DMS53 treated with DMSO at 0.1 percent for 48 hours (cell line): ENCODE measurements around the gene DDR1.
A peak's percentile ranks its signal among the peaks of the same experiment; 100 is the strongest.
"Not testable (repeated sequence)": the region's sequence is repeated elsewhere in the genome, so short reads cannot be mapped to it uniquely, and the experiment has no call there.

Experiments used
- DNase-seq: peaks from one replicate; lab custom pipeline; 2025; ENCODE audit not compliant: unreplicated experiment; lab: John Stamatoyannopoulos, UW

Gene DDR1

GRCh38 chr6:30914854-30915590, 30.7 kb downstream of the DDR1 start:
- DNase-seq: no peak

- peak; percentile 63 for DNase-seq
Measured at GRCh38 chr6:30915591-30915946, 31.2 kb downstream of the DDR1 start.

DNA sequence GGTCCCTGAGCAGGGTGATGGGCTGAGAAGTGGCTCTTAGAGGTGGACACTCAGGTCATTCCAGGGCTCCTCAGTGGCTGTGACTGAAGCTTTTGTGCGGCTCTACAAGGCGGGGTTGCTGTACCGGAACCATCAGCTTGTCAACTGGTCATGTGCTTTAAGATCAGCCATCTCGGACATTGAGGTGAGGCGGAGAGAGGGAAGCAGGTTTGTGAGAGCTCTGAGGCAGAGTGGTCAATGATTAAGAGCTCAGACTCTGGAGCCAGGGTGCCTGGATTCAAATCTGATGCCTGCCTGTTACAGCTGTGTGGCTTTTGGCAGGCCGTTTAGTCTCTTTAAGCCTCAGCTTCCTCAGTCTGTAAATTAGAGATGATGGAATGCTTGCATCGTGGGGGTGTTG, 32.7 kb downstream of the DDR1 start:
- no peak for DNase-seq

DNA sequence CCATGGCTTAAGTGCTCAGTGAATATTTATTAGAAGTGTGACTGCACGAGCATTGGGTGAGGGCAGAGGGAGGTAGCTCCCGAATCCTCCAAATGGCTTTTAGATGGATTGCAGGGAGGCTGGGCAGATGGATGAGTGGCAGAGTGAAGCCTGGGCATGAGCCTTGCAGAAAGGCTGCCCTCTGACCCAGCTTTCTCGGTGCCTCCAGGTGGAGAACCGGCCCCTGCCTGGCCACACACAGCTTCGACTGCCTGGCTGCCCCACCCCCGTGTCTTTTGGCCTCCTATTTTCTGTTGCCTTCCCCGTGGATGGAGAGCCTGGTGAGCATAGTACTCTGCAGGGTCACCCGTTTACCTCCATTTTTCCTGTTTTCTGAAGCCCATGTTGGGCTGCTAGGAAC, 33.2 kb downstream of the DDR1 start:
- DNase-seq: no peak

DNA sequence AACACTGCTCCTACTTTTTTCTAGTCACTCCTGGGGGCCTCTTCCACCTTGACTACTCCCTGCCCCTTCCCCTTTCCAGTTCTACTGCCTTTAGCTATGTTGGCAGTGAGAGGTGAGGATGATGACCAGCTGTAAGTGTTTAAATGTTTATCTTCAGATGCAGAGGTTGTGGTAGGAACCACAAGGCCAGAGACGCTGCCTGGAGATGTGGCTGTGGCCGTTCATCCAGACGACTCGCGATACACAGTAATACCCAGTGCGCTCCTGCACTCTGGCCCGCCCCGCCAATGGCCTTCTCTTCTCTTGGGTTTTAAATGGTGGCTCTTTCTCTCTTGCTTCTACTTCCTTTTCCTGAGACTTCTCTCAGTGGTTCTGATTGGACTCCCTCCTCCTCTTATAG, 34.4 kb downstream of the DDR1 start:
- DNase-seq: no peak

GRCh38 chr6:30922447-30922852, 38.1 kb downstream of the DDR1 start:
- no peak for DNase-seq

DNA sequence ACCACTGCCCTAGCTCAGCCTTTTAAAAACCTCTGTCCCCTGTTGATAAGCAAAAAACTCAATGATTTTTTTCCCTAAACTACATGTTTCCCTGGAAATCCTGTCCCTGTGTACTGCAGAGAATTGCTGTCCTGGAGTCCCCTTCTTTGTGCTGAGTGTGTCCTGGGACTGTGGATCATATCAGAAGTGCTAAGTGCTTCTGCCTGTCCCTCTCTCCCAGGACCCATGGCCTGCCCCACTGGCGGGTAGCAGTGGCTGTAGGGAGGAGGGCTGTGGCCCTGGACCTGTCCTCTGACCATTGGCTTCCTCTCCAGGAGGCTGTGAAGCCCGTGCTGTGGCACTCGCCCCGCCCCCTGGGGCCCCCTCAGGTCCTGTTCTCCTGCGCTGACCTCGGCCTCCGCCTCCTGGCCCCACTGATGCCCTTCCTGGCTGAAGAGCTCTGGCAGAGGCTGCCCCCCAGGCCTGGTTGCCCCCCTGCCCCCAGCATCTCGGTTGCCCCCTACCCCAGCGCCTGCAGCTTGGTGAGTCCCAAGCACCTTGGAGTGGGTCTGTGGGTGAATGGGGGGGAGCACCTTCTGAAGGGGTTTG, 39.8 kb downstream of the DDR1 start:
- not testable (repeated sequence) for DNase-seq

- no peak for DNase-seq
Measured at GRCh38 chr6:30926644-30927043, 42.3 kb downstream of the DDR1 start.

GRCh38 chr6:30927080-30927479, 42.8 kb downstream of the DDR1 start:
- DNase-seq: not testable (repeated sequence)

DNA sequence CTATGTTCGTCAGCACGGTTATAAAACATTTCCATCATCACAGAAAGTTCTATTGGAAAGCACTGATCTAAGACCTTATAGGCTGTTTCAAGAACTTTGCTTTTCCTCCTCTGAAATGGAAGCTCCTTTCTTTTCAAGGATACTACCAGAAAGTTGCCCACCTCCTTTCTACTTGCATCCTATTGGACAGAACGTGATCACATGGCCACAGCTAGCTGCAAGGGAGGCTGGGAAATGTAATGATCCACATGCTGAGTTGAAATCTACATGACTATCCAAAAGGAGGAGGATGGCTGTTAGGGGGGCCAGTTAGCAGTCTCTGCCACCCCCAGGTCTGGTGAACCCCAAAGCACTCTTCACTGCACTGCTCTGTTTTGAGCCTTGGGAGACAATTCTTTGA, 44.4 kb downstream of the DDR1 start:
- DNase-seq: no peak

DNA sequence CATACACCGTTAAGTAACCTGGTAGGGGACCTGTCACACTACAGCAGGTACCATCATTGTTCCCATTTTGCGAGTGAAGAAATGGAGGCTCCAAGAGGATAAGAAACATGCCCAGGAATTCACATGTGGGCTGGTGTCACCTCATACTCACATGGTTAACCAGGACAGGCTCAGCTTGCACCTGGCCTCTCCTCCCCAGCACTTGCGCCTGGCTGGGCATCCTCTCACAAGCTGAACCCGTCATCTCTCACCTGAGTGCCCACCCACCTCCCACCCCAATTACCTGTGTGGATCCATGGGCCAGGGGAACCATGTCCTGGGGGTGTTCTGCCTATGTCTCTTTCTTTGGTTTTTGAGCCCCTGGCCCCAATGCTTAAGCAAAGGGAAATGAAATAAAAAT, 46.2 kb downstream of the DDR1 start:
- no peak for DNase-seq

- no peak for DNase-seq
Measured at GRCh38 chr6:30931272-30931671, 47.0 kb downstream of the DDR1 start.

- DNase-seq: peak; percentile 66
Measured at GRCh38 chr6:30931969-30932645, 47.8 kb downstream of the DDR1 start, which contains the start of gene SFTA2. Gene SFTA2 (minus strand): TSS chr6:30932170. CDS start chr6:30932096, 74 bp downstream.

DNA sequence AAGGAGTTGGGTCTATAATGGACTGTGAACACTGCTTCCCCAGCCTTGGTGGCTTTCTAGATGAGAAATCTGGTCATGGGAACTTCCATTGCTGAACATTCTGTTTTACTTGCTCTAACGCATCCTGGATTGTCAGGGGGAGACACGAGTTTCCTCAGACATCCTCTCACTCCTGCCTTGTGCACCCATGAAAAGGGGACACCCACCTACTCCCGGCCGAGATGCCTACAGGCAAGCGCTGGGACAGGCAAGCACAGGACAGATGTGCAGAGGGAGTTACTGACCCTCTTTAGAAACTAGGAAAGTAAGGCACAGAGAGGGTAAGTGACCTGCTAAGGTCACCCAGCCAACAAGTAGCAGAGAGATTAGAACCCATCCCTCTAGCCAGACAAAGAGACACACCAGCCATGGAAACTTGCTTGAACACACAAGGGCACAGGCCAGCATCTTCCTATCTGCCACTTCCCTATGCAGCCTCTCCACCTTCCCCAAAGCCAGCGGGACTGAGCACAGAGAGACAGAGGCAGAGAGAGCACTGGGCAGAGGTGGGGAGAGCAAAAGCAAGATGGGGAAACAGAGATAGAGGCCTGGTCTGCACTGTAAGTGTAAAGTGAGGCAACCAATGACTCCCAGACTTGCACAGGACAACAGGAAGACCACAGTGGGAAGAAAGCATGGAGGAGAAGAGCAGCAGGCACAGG, 48.5 kb downstream of the DDR1 start:
- DNase-seq: no peak

DNA sequence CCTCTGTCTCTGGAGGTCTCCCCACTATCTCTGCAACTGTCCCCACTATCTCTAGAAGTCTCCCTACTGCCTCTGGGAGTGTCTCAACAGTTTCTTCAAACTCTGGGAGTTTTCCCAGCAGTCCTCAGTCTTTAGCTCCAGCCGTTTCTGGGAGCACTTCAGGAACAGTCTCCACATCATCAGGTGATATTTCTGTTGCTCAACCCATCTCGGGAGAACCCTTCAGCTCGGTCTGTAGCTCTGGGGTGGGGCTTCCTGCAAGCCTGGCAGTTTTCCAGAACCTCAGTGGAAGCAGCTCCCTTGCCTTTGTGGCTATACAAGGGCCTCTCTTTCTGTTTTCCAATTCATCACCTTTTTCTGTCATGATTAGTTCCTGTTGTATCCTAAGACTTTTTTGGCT, 50.7 kb downstream of the DDR1 start:
- DNase-seq: no peak

GRCh38 chr6:30937265-30937664, 52.9 kb downstream of the DDR1 start:
- no peak for DNase-seq

- no peak for DNase-seq
Measured at GRCh38 chr6:30938730-30939129, 54.4 kb downstream of the DDR1 start.

- DNase-seq: no peak
Measured at GRCh38 chr6:30939473-30939872, 55.2 kb downstream of the DDR1 start.

DNA sequence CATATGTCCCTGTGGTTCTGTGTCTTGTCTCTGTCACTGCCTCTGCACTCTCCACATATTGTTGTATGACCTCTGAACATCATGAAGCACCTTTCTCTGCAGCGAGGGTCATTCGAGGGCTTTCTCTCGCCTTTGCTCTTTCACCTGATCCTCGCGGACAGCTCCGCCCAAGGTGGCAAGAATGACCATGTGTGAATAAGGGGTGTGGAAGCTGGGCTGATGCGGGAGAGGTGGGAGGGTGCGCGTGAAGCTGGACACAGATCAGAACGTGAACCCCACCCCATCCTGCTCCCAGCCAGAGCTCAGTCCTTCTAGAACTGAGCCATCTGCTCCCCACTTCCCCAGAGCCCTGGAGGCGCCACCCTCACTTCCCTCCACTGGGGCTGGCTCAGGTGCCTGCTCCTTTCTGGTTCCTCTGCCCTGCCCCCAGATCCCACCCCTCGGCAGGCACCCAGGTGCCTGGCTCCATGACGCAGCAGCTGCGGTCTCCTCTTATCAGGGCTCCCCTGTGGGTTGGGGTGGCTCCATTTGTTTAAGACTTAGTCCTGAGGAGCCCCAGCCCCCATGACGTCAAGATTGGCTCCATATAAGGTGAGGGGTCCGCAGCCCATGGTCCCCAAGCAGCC, 56.2 kb downstream of the DDR1 start, which contains the start of gene MUCL3:
MUCL3 (plus strand) TSS at position 613 of the 626 bp plus-strand sequence. CDS start 27 bp downstream, outside the sequence.
- DNase-seq: no peak

DNA sequence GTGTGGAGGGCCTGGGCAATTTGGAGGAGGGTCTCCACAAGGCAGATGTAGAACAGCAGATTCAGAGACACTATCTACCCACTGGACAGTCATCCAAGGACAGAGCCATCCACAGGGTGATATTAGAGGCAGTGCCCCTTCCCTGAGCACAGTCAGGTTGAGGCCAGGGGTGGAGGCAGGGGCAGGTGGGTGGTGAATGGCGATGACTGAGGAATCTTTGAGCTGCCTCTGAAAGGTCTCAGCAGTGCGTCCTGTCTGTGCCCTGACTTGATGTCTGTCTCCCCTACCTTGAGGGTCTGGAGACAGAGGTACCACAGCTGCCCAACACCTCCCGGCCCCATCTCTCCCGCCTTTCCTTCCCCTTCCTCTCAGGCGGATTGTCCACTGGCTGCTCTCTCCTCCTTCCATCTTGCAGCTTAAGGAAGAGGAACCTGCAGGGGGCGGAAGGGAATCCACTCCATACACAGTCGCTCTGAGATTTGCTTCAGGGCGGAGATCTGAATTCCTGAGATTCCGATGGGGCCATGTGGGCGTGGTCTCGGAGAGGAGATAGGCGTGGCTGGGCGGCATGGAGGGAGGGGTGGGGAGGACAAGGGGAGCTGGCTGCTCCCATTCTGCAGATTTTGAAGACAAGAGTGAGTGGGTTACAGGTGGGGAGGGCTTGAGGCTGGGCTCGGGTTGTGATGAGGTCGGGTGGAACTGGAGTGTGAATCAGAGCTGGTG, 58.2 kb downstream of the DDR1 start:
- DNase-seq: no peak
